ENCODE results near the gene KDM4C. TPM values are rescaled to one million over a fixed set of nuclear protein-coding genes. Genes with fewer than 3 reads are reported as not detected.
A peak's percentile ranks its signal among the peaks of the same experiment; 100 is the strongest.

KDM4C gene
- polyA plus RNA-seq, 1 donor (not counting 4 experiments of a cell fraction or from before 2014, with no cell fraction given), result 17.2 TPM

DNA sequence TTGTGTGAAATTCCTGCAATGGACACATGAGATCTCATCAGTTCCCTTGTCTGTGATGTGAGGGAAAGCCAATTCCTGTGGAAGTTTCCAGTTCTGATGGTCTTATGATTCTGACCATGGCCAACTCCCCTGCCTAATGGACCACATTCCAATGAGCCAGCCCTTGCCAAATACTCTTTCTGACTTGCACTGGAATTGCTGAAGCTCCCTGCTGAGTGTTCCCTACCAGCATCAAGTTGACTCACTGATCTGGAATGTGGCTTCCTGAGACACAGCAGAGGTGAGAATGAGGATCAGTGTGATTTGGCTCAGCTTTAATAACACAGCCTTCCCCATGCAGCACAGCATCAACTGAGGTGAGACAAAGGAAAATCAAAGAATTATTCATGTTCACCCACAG, 427.8 kb downstream of the KDM4C start:
- no peak for TF ChIP-seq CTCF (optimal IDR thresholded peaks at IDR 0.05 in 1 of 3, IDR thresholded peaks at IDR 0.05 in 1 of 3, conservative IDR thresholded peaks at IDR 0.05 in 1 of 3; ENCODE audit: extremely low read depth in 1 of 3, insufficient read depth in 2 of 3, low read length in 3 of 3)
- no peak for TF ChIP-seq EZH2 (IDR thresholded peaks at IDR 0.05; ENCODE audit: low read length)
- H3K9me3 ChIP-seq (ENCODE audit: control insufficient read depth, low read depth, low read length), result no peaks in the 10 kb centered on the region
- FAIRE-seq, result peak; percentile 98
- H3K36me3 ChIP-seq (ENCODE audit: control insufficient read depth in 2 of 2, extremely low read depth in 1 of 2, insufficient read depth in 2 of 2, low read length in 2 of 2), result no peaks in the 10 kb centered on the region
- H3K79me2 ChIP-seq (ENCODE audit: control insufficient read depth, insufficient read depth, low read length), result no peaks in the 10 kb centered on the region
- H3K27me3 ChIP-seq (ENCODE audit: control insufficient read depth, extremely low read depth, insufficient read depth, low read length), result no peaks in the 10 kb centered on the region
- H3K4me1 ChIP-seq (ENCODE audit: control insufficient read depth, extremely low read depth, insufficient read depth, low read length), result peaks cover 10% of the 10 kb centered on the region
- no peak overlapping the region for H3K9ac ChIP-seq (ENCODE audit: control insufficient read depth, extremely low read depth, insufficient read depth, low read length)
- no peaks in the 10 kb centered on the region for H4K20me1 ChIP-seq (ENCODE audit: control insufficient read depth, extremely low read depth, insufficient read depth, low read length)
- H3K27ac ChIP-seq (ENCODE audit: control insufficient read depth, insufficient read depth, low read length), result no peak overlapping the region
- H3K4me3 ChIP-seq (ENCODE audit: control insufficient read depth in 2 of 3, extremely low read depth in 1 of 3, insufficient read depth in 2 of 3, low read depth in 1 of 3, low read length in 3 of 3), result no peak overlapping the region
- no peak overlapping the region for H3K4me2 ChIP-seq (ENCODE audit: control insufficient read depth, extremely low read depth, insufficient read depth, low read depth, low read length)
- dilution Hi-C loops (cut with MboI; ENCODE audit: extremely low pct_ligation_motif_present, low sequenced_read_pairs), result no loop called here
- no peaks in the 10 kb centered on the region for H3K9me1 ChIP-seq (ENCODE audit: control insufficient read depth, extremely low read depth, insufficient read depth, low read length)
- no peak overlapping the region for H2AFZ ChIP-seq (ENCODE audit: control insufficient read depth, low read length)
- DNase-seq (ENCODE audit: low read depth, low spot score), result peak; percentile 82

- peak; percentile 73 to 86 (median 83) for TF ChIP-seq CTCF (optimal IDR thresholded peaks at IDR 0.05 in 1 of 3, IDR thresholded peaks at IDR 0.05 in 1 of 3, conservative IDR thresholded peaks at IDR 0.05 in 1 of 3; ENCODE audit: extremely low read depth in 1 of 3, insufficient read depth in 2 of 3, low read length in 3 of 3)
- no peak for TF ChIP-seq EZH2 (IDR thresholded peaks at IDR 0.05; ENCODE audit: low read length)
- Histone ChIP-seq H3K9me3 (ENCODE audit: control insufficient read depth, low read depth, low read length) (no peaks in the 10 kb centered on the region), H3K79me2 (ENCODE audit: control insufficient read depth, insufficient read depth, low read length) (no peaks in the 10 kb centered on the region), H4K20me1 (ENCODE audit: control insufficient read depth, extremely low read depth, insufficient read depth, low read length) (no peaks in the 10 kb centered on the region), H3K4me2 (ENCODE audit: control insufficient read depth, extremely low read depth, insufficient read depth, low read depth, low read length) (peak overlapping the region; percentile 29), H3K9me1 (ENCODE audit: control insufficient read depth, extremely low read depth, insufficient read depth, low read length) (no peaks in the 10 kb centered on the region), H3K27ac (ENCODE audit: control insufficient read depth, insufficient read depth, low read length) (no peak overlapping the region), H3K4me1 (ENCODE audit: control insufficient read depth, extremely low read depth, insufficient read depth, low read length) (peaks cover 10% of the 10 kb centered on the region), H3K4me3 (ENCODE audit: control insufficient read depth in 2 of 3, extremely low read depth in 1 of 3, insufficient read depth in 2 of 3, low read depth in 1 of 3, low read length in 3 of 3) (no peak overlapping the region), H3K27me3 (ENCODE audit: control insufficient read depth, extremely low read depth, insufficient read depth, low read length) (no peaks in the 10 kb centered on the region), H2AFZ (ENCODE audit: control insufficient read depth, low read length) (no peak overlapping the region), H3K36me3 (ENCODE audit: control insufficient read depth in 2 of 2, extremely low read depth in 1 of 2, insufficient read depth in 2 of 2, low read length in 2 of 2) (no peaks in the 10 kb centered on the region), H3K9ac (ENCODE audit: control insufficient read depth, extremely low read depth, insufficient read depth, low read length) (no peak overlapping the region)
- DNase-seq (ENCODE audit: low read depth, low spot score) (no peak), FAIRE-seq (peak; percentile 56)
- dilution Hi-C loops (cut with MboI; ENCODE audit: extremely low pct_ligation_motif_present, low sequenced_read_pairs), result no loop called here
Observed at GRCh38 chr9:7186175-7186574, 428.4 kb downstream of the KDM4C start.
